Measurements from ENCODE around the gene FADS2. TPM values are rescaled to one million over a fixed set of nuclear protein-coding genes. Genes with fewer than 3 reads are reported as not detected.

Gene FADS2
- total and polyA plus RNA-seq, 2 of the 13 experiments (the other 11 are each of a cell fraction or from before 2014, with no cell fraction given) = 90.1 to 124 TPM

DNA sequence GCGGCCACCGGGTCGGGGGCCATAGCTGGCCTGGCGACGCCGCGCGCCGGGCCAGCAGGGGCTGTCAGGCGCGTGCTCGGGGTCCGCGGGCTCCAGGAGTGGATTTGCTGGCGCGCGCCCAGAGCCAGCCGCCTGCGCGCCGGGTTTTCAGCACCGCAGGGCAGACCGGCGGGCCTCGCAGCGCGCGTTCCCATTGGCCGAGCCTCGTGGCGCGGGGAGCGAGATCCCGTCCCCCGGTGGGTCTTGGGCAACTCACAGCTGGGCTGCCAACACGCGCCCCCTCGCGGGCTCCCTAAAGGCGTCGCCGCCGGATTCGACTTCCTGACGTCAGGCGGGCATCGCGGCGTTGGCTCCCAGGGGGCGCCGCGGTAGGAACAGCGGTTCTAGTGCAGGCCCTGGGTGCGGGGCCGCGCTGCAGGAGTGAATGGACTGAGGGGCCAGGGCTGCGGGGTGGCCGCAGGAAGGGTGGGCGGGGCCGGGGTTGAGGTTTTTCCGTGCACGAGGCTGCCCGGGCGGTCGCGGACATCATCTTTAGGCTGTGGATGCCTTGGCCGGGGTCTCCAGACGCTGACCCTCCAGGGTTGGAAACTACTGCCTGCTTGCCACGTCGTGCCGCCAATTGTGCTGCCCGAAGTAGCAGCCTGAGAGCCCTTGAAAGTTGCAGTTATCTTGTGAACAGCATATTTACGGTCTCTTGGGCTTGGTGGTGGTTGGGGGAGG lies 11.2 kb upstream of the FADS2 start, which contains the start of gene FADS1 (continued):
- TF ChIP-seq ZNF235 (CRISPR knock-in tag; IDR thresholded peaks at IDR 0.05; ENCODE audit: borderline replicate concordance) (peak; percentile 95; the same call in 1 of the 2 replicates), ZNF343 (CRISPR knock-in tag; IDR thresholded peaks at IDR 0.05) (peak; percentile 96), FOXJ3 (CRISPR knock-in tag; IDR thresholded peaks at IDR 0.05; ENCODE audit: borderline replicate concordance) (no peak), AGO2 (optimal IDR thresholded peaks at IDR 0.05; ENCODE audit: low read depth, low read length) (no peak), ZNF552 (CRISPR knock-in tag; IDR thresholded peaks at IDR 0.05; ENCODE audit: borderline replicate concordance) (peak; percentile 53; the same call in 1 of the 2 replicates), MZF1 (CRISPR knock-in tag; IDR thresholded peaks at IDR 0.05; ENCODE audit: borderline replicate concordance) (no peak), ZNF878 (CRISPR knock-in tag; IDR thresholded peaks at IDR 0.05) (peak; percentile 96), DMTF1 (CRISPR knock-in tag; IDR thresholded peaks at IDR 0.05) (peak; percentile 81; the same call in 1 of the 2 replicates), CTCF (CRISPR knock-in tag; IDR thresholded peaks at IDR 0.05) (peak; percentile 95), CHCHD3 (CRISPR knock-in tag; IDR thresholded peaks at IDR 0.05) (0 out of 2 replicates have a peak, but pooled peaks have one; percentile 31), ZNF451 (CRISPR knock-in tag; IDR thresholded peaks at IDR 0.05) (peak; percentile 96)
- TF ChIP-seq, protein P1, sequence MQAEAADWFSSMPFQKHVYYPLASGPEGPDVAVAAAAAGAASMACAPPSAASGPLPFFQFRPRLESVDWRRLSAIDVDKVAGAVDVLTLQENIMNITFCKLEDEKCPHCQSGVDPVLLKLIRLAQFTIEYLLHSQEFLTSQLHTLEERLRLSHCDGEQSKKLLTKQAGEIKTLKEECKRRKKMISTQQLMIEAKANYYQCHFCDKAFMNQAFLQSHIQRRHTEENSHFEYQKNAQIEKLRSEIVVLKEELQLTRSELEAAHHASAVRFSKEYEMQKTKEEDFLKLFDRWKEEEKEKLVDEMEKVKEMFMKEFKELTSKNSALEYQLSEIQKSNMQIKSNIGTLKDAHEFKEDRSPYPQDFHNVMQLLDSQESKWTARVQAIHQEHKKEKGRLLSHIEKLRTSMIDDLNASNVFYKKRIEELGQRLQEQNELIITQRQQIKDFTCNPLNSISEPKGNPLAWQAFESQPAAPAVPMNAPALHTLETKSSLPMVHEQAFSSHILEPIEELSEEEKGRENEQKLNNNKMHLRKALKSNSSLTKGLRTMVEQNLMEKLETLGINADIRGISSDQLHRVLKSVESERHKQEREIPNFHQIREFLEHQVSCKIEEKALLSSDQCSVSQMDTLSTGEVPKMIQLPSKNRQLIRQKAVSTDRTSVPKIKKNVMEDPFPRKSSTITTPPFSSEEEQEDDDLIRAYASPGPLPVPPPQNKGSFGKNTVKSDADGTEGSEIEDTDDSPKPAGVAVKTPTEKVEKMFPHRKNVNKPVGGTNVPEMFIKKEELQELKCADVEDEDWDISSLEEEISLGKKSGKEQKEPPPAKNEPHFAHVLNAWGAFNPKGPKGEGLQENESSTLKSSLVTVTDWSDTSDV (CRISPR knock-in tag; IDR thresholded peaks at IDR 0.05) = no peak
- TF ChIP-seq, protein P2, sequence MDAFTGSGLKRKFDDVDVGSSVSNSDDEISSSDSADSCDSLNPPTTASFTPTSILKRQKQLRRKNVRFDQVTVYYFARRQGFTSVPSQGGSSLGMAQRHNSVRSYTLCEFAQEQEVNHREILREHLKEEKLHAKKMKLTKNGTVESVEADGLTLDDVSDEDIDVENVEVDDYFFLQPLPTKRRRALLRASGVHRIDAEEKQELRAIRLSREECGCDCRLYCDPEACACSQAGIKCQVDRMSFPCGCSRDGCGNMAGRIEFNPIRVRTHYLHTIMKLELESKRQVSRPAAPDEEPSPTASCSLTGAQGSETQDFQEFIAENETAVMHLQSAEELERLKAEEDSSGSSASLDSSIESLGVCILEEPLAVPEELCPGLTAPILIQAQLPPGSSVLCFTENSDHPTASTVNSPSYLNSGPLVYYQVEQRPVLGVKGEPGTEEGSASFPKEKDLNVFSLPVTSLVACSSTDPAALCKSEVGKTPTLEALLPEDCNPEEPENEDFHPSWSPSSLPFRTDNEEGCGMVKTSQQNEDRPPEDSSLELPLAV (CRISPR knock-in tag; conservative IDR thresholded peaks at IDR 0.05; ENCODE audit: low read depth) = no peak
- TF ChIP-seq, protein P3, sequence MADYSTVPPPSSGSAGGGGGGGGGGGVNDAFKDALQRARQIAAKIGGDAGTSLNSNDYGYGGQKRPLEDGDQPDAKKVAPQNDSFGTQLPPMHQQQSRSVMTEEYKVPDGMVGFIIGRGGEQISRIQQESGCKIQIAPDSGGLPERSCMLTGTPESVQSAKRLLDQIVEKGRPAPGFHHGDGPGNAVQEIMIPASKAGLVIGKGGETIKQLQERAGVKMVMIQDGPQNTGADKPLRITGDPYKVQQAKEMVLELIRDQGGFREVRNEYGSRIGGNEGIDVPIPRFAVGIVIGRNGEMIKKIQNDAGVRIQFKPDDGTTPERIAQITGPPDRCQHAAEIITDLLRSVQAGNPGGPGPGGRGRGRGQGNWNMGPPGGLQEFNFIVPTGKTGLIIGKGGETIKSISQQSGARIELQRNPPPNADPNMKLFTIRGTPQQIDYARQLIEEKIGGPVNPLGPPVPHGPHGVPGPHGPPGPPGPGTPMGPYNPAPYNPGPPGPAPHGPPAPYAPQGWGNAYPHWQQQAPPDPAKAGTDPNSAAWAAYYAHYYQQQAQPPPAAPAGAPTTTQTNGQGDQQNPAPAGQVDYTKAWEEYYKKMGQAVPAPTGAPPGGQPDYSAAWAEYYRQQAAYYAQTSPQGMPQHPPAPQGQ (CRISPR knock-in tag; IDR thresholded peaks at IDR 0.05; ENCODE audit: borderline replicate concordance) = no peak
- TF ChIP-seq, protein P4, sequence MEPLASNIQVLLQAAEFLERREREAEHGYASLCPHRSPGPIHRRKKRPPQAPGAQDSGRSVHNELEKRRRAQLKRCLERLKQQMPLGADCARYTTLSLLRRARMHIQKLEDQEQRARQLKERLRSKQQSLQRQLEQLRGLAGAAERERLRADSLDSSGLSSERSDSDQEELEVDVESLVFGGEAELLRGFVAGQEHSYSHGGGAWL (CRISPR knock-in tag; IDR thresholded peaks at IDR 0.05) = peak; percentile 61

Data from HepG2 (cell line).